Activated CD4-positive, alpha-beta memory T cell treated with anti-CD3 and anti-CD28 coated beads for 36 hours (primary cell): ENCODE data around the gene DTWD2. TPM values are rescaled to one million over a fixed set of nuclear protein-coding genes. Genes with fewer than 3 reads are reported as not detected.
"Not testable (repeated sequence)": the region's sequence is repeated elsewhere in the genome, so short reads cannot be mapped to it uniquely, and the experiment has no call there.

Experiments
- CTCF ChIA-PET: fragments of 350-600 bp; sonication (Branson Sonifier 250); formaldehyde crosslinking; loops from one replicate; lab custom pipeline; 2021; ENCODE audit warnings: antibody characterized with exemption, inconsistent platforms; lab: Charles Lee
- POLR2A ChIA-PET: fragments of 350-600 bp; sonication (Branson Sonifier 250); formaldehyde crosslinking; loops from one replicate; lab custom pipeline; 2021; ENCODE audit warnings: antibody characterized with exemption; lab: Charles Lee
- DNase-seq: peaks from one replicate; pipeline ENCODE4 v3.0.0-alpha.2; 2020
- H3K27ac Mint-ChIP-seq: one replicate; pipeline ENCODE4 v1.8.0; 2021; ENCODE audit warnings: mixed read lengths
- H3K27me3 Mint-ChIP-seq: one replicate; pipeline ENCODE4 v1.8.0; 2021; ENCODE audit warnings: mixed read lengths
- H3K36me3 Mint-ChIP-seq: one replicate; pipeline ENCODE4 v1.8.0; 2021; ENCODE audit warnings: mixed read lengths
- H3K4me1 Mint-ChIP-seq: one replicate; pipeline ENCODE4 v1.8.0; 2021; ENCODE audit warnings: low read depth, mixed read lengths
- H3K4me3 Mint-ChIP-seq: one replicate; pipeline ENCODE4 v1.8.0; 2021; ENCODE audit warnings: mild to moderate bottlenecking, mixed read lengths
- H3K9me3 Mint-ChIP-seq: one replicate; pipeline ENCODE4 v1.8.0; 2021; ENCODE audit warnings: mixed read lengths
- intact Hi-C: fragments of 100-400 bp; cut with micrococcal nuclease; formaldehyde crosslinking; loops from one replicate; pipeline ENCODE4 v1.15.1; 2023
- total RNA-seq, 2 experiments: library from RNA; stranded (reverse); gene quantifications; one replicate each; pipeline ENCODE4 v1.2.3, GENCODE V29; 2021

DTWD2 gene
- total RNA-seq, 2 experiments from 2014 or later, result 2.3 to 2.8 TPM

DNA sequence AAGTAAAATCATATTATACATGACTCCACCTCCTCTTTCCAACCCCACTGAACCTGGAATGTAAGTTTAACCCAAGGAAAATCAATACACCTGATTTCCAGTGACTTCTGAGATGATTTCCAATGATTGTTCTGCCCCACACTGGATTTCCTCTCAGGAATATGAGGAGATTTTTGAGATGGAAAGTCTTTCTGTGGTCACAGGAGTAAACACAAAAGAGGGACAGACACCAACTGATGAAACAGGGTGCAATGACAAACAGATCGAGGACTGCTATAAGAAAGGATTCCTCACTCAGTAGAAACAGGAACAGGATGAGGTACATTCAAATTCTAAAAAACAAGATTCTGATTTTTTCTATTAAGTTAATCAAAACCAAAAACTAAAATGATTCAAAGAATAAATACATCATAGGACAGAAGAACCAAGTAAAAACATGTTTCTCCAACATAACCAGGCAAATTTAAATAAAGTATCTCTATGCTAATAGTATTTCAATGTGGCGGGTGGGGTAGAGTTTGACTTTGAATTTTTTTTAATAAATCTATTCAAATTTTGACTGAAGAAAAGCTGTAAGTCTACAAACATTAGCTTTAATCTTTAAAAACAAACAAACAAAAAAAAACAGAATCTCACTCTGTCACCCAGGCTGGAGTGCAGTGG is 42.1 kb downstream of the DTWD2 start:
- Mint-ChIP-seq H3K9me3 (no peaks in the 10 kb centered on the region), H3K4me1 (no peaks in the 10 kb centered on the region), H3K27me3 (no peaks in the 10 kb centered on the region), H3K27ac (no peak overlapping the region), H3K36me3 (no peaks in the 10 kb centered on the region), H3K4me3 (no peak overlapping the region)
- DNase-seq, result no peak
- CTCF ChIA-PET, result no interaction called here
- POLR2A ChIA-PET, result no interaction called here
- intact Hi-C loops, result no loop called here

DNA sequence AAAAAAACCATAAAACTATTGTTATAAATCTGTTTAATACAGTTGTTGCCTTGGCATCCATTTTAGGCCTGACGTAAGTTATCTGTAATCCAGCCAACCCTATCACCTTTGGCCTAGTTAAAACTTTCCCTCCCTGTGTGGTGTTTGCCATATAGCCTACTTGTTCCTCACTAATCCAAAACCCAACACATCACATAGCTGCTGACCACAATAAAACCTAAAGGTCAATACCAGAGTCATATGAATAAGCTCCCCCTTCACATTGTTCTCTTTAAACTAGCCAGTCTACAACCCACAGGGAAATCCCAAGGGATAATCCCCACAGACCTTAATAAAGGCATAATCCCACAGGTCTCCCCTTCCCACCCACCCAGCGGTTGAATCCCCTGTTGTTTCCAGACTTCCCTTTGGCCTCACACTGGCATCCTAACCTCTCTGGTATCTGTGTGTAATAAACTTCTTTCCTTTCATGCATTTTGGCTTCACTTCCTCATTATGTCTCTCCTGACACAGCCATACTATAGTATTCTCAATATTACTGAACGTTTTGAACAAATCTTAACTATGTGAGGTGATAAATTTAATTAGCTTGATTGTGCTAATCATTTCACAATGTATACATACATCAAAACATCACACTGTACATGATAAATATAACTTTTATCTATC is 50.8 kb downstream of the DTWD2 start:
- H3K27me3 Mint-ChIP-seq, result no peaks in the 10 kb centered on the region
- H3K4me3 Mint-ChIP-seq, result no peak overlapping the region
- intact Hi-C loops, result no loop called here
- ChIA-PET CTCF (no interaction called here), POLR2A (no interaction called here)
- no peaks in the 10 kb centered on the region for H3K9me3 Mint-ChIP-seq
- no peaks in the 10 kb centered on the region for H3K4me1 Mint-ChIP-seq
- no peak for DNase-seq
- no peak overlapping the region for H3K27ac Mint-ChIP-seq
- peaks cover 2% of the 10 kb centered on the region for H3K36me3 Mint-ChIP-seq

DNA sequence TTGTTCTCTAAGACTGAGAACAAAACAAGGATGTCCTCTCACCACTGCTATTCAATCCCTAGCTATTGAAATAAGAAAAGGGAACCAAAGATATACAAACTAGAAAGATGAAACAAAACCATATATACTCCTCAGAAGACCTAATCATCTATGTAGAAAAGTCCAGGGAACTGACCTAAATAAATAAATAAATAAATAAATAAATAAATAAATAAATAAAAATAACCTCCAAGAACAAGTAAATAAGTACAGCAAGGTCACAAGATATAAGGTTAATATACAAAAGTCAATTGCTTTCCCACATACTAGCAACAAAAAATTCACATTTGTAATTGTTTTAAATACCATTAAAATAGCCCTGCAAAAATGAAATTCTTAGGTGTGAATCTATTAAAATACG is 54.6 kb downstream of the DTWD2 start:
- H3K27ac Mint-ChIP-seq, result no peak overlapping the region
- no peak for DNase-seq
- H3K36me3 Mint-ChIP-seq, result peaks cover 3% of the 10 kb centered on the region
- no peak overlapping the region for H3K4me3 Mint-ChIP-seq
- ChIA-PET CTCF (no interaction called here), POLR2A (no interaction called here)
- intact Hi-C loops, result no loop called here
- H3K4me1 Mint-ChIP-seq, result no peaks in the 10 kb centered on the region
- no peaks in the 10 kb centered on the region for H3K9me3 Mint-ChIP-seq
- no peaks in the 10 kb centered on the region for H3K27me3 Mint-ChIP-seq

DNA sequence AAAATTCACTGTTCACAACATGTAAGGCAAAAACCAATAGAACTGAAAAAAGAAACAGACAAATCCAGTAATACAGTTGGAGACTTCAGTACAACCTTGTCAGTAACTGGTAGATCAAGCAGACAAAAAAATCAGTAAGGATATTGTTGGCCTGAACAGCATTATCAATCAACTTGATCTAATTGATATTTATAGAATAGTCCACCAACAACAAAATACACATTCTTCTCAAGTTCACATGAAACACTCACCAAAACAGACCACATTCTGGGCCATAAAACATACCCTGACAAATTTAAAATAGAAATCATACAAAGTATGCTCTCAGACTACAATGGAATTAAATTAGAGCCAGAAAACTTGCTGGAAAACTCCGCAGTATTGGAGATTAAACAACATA is 56.8 kb downstream of the DTWD2 start:
- DNase-seq, result no peak
- no peak overlapping the region for H3K27ac Mint-ChIP-seq
- H3K4me3 Mint-ChIP-seq, result no peak overlapping the region
- no peaks in the 10 kb centered on the region for H3K4me1 Mint-ChIP-seq
- POLR2A ChIA-PET, result no interaction called here
- H3K9me3 Mint-ChIP-seq, result no peaks in the 10 kb centered on the region
- intact Hi-C loops, result no loop called here
- peaks cover 3% of the 10 kb centered on the region for H3K36me3 Mint-ChIP-seq
- CTCF ChIA-PET, result no interaction called here
- no peaks in the 10 kb centered on the region for H3K27me3 Mint-ChIP-seq

DNA sequence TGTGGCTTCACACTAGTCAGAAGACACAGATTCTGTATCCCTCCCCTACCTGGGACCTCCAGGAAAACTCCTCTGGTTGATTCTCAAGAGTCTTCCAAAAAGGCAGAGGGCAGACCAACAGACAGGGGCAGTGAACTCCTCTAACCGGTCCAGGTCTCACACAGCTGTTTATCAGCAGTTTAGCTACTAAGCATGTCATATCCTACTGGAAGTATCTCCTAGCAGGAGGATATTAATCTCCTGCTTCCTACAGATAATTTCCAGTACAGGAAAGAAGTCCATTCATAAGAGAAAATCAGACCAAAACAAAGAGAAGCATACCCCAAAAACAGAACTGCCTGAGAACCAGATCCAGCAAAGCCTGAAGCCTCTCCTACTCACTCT is 64.3 kb downstream of the DTWD2 start:
- ChIA-PET POLR2A (no interaction called here), CTCF (no interaction called here)
- no peak overlapping the region for H3K27ac Mint-ChIP-seq
- intact Hi-C loops, result no loop called here
- no peaks in the 10 kb centered on the region for H3K27me3 Mint-ChIP-seq
- H3K4me3 Mint-ChIP-seq, result no peak overlapping the region
- no peaks in the 10 kb centered on the region for H3K9me3 Mint-ChIP-seq
- peaks cover 1% of the 10 kb centered on the region for H3K36me3 Mint-ChIP-seq
- no peaks in the 10 kb centered on the region for H3K4me1 Mint-ChIP-seq
- DNase-seq, result no peak

DNA sequence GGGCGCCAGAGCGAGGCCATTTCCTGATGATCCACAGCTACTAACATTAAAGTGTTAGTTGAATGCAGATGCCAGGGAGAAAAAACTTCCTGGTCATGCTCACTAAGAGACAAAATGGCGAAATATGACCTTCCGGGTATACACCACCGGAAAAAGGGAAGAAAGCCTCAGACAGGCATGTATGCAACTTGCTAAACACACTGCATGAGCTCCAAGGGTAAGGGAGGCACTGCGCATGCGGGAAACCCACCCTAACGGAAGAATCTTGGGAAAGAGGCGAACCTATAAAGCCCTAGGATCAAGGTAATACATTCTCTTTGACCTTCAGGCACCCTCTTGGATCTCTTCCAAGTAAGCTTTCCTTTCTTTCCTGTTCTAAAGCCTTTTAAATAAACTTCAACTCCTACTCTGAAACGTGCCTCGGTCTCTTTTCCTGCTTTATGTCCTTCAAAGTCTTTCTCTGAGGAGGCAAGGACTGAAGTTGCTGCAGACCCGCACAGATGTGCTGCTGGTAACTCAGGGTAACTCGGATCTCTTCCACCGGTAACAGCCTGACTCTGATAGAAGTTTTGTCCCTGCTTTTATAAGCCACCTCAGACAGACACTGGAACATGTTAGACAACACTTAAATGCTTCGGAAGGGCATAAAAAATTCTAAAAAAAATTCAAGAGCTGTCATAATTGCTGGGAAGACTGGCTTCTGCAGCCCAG is 64.9 kb downstream of the DTWD2 start:
- no peak overlapping the region for H3K27ac Mint-ChIP-seq
- no peaks in the 10 kb centered on the region for H3K27me3 Mint-ChIP-seq
- ChIA-PET CTCF (no interaction called here), POLR2A (interaction anchor here (0.6 kb wide), 1 partner anchor 182 kb away, joined by 3 read pairs; no protein-coding TSS in a partner anchor)
- H3K4me1 Mint-ChIP-seq, result no peaks in the 10 kb centered on the region
- peaks cover 1% of the 10 kb centered on the region for H3K36me3 Mint-ChIP-seq
- H3K9me3 Mint-ChIP-seq, result no peaks in the 10 kb centered on the region
- intact Hi-C loops, result no loop called here
- no peak overlapping the region for H3K4me3 Mint-ChIP-seq
- no peak for DNase-seq

DNA sequence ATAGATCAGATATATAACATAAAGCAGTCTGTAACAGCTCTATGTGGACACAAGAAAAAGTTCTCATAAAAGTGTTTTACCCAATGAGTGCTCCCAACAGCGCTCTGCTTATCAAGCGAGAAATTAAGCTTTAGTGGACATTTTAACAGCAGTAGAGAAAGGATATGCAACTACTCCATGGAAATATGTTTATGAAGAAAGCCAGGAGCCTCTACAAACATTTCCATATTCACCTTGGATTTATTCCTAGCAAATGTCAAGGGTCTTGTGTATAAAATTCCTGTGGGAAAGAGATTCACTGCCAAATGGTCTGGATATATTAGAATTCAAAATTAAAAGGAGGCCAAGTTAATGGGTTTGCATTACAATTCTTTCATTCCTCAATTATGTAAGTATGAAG is 66.5 kb downstream of the DTWD2 start:
- Mint-ChIP-seq H3K9me3 (no peaks in the 10 kb centered on the region), H3K27ac (no peak overlapping the region), H3K36me3 (peaks cover 1% of the 10 kb centered on the region), H3K27me3 (no peaks in the 10 kb centered on the region), H3K4me3 (no peak overlapping the region), H3K4me1 (no peaks in the 10 kb centered on the region)
- CTCF ChIA-PET, result no interaction called here
- POLR2A ChIA-PET, result no interaction called here
- intact Hi-C loops, result no loop called here
- no peak for DNase-seq

DNA sequence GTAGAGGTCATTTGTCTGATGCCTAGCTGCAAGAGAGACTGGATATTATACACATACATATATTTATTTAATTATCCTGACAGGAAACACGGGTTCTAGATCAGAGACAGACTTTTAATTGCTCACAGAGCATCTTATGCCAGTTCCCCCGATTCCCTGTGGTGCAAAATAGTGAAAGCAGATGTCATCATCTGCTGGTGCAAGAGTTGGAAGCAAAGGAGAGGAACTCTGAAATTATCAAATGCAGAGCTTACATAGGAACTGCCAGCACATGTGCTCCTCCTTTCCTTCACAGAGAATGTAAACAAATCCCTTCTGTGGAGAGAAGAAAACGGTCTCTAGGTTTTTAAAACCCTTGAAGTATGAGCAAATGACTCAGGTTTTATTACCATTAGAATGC is 69.3 kb downstream of the DTWD2 start:
- intact Hi-C loops, result no loop called here
- no peaks in the 10 kb centered on the region for H3K9me3 Mint-ChIP-seq
- H3K36me3 Mint-ChIP-seq, result peaks cover 8% of the 10 kb centered on the region
- no peaks in the 10 kb centered on the region for H3K27me3 Mint-ChIP-seq
- H3K27ac Mint-ChIP-seq, result no peak overlapping the region
- DNase-seq, result no peak
- ChIA-PET CTCF (no interaction called here), POLR2A (no interaction called here)
- H3K4me1 Mint-ChIP-seq, result no peaks in the 10 kb centered on the region
- no peak overlapping the region for H3K4me3 Mint-ChIP-seq

DNA sequence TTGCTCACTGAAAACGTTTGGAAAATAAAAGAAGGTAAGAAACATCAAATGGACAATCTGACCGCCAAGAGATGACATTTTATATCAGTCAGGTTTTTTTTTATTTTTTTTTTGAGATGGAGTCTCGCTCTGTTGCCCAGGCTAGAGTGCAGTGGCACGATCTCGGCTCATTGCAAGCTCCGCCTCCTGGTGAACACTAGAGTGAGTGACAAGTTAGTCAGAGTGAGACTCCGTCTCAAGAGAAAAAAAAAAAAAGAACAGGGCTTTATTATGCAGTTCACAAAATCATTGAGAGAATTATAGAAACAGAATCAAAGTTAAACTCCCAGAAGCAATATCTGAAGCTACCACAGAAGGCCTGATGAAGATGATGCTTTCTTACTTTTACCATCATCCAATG is 70.1 kb downstream of the DTWD2 start:
- no peaks in the 10 kb centered on the region for H3K27me3 Mint-ChIP-seq
- no peak overlapping the region for H3K27ac Mint-ChIP-seq
- no peaks in the 10 kb centered on the region for H3K9me3 Mint-ChIP-seq
- intact Hi-C loops, result no loop called here
- DNase-seq, result no peak
- peaks cover 7% of the 10 kb centered on the region for H3K36me3 Mint-ChIP-seq
- H3K4me3 Mint-ChIP-seq, result no peak overlapping the region
- ChIA-PET POLR2A (no interaction called here), CTCF (no interaction called here)
- H3K4me1 Mint-ChIP-seq, result no peaks in the 10 kb centered on the region

DNA sequence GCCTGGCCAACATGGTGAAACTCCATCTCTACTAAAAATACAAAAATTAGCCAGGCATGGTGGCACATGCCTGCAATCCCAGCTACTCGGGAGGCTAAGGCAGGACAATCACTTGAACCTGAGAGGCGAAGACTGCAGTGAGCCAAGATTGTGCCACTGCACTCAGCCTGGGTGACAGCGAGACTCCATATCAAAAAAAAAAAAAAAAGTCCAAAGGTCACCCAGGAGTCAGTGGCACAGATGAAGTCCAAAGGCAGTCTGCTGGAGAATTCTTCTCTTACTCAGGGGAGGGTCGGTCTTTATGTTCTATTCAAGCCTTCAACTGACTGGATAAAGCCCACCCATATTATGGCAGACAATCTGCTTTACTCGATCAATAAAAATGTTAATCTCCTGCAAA is 80.8 kb downstream of the DTWD2 start:
- CTCF ChIA-PET, H3K4me1 Mint-ChIP-seq: not testable (repeated sequence)

DNA sequence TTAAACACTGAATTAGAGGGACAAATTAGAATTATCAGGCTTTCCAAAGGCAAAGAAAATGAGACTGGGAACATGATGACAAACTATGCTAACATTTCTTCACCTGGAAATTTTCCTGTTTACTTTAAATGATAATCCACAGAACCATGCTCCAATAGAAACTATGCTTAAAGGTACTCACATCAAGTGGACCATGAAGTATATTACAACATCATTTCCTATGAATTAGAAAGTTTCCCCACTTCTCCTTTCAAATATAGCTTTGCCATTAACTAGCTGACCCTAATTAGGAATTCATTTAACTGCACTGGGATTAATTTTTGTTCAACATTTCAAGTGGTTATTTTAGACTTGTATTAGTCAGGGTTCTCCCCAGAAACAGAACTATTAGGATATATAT is 81.4 kb downstream of the DTWD2 start:
- Mint-ChIP-seq H3K27ac (no peak overlapping the region), H3K36me3 (no peaks in the 10 kb centered on the region), H3K4me3 (no peak overlapping the region), H3K27me3 (no peaks in the 10 kb centered on the region), H3K4me1 (no peaks in the 10 kb centered on the region), H3K9me3 (no peaks in the 10 kb centered on the region)
- POLR2A ChIA-PET, result no interaction called here
- no peak for DNase-seq
- CTCF ChIA-PET, result no interaction called here
- intact Hi-C loops, result no loop called here

More for the DNA sequence above, 80.8 kb downstream of the DTWD2 start:
- intact Hi-C loops, DNase-seq, H3K27ac Mint-ChIP-seq, H3K4me3 Mint-ChIP-seq, H3K9me3 Mint-ChIP-seq, POLR2A ChIA-PET, H3K27me3 Mint-ChIP-seq, H3K36me3 Mint-ChIP-seq: not testable (repeated sequence)

DNA sequence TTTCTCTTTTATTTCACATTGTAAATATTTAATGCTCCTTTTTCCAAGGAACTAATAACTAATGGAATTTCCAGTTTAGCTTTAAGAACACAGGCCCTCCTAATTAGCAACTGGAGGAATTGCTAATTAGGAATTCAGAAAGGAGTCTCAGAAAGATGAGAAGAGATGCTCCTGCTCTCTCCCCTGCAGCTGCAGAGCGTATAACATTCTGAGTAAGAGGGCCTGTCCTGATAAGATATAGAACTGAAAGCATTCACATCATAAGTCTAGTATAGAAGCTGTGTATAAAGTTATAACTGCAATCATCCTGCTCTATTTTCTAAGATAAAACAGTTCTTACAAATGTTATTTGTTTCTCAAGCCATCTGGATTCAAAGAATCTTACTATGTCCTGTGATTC is 83.2 kb downstream of the DTWD2 start:
- no peak overlapping the region for H3K27ac Mint-ChIP-seq
- DNase-seq, result no peak
- H3K27me3 Mint-ChIP-seq, result no peaks in the 10 kb centered on the region
- no peaks in the 10 kb centered on the region for H3K36me3 Mint-ChIP-seq
- ChIA-PET POLR2A (no interaction called here), CTCF (no interaction called here)
- H3K4me1 Mint-ChIP-seq, result no peaks in the 10 kb centered on the region
- no peaks in the 10 kb centered on the region for H3K9me3 Mint-ChIP-seq
- H3K4me3 Mint-ChIP-seq, result no peak overlapping the region
- intact Hi-C loops, result no loop called here
